Thoracic aorta (tissue), 2 donors: ENCODE measurements around the gene KCNK7. TPM values are rescaled to one million over a fixed set of nuclear protein-coding genes. Genes with fewer than 3 reads are reported as not detected.
A peak's percentile ranks its signal among the peaks of the same experiment; 100 is the strongest.
"Not testable (repeated sequence)": the region's sequence is repeated elsewhere in the genome, so short reads cannot be mapped to it uniquely, and the experiment has no call there.

Experiments used
- ATAC-seq: fragments of 150-250 bp; one replicate; pipeline ENCODE4 v1.8.0; 2017; ENCODE audit warnings: low read depth; ENCODE audit not compliant: insufficient number of reproducible peaks, low FRiP score
- DNase-seq: peaks from one replicate; pipeline ENCODE4 v3.0.0-alpha.2; 2020; ENCODE audit warnings: low spot score
- H3K27ac ChIP-seq, 2 donors: fragments of 200-600 bp; sonication (generic); 1 replicate in 1 of 2; 2 replicates in 1 of 2; pipeline ENCODE4 v1.5.1; 2016; ENCODE audit warnings: mild to moderate bottlenecking in 2 of 2, moderate library complexity in 2 of 2
- H3K27me3 ChIP-seq: fragments of 200-600 bp; sonication (generic); replicated peaks from 2 replicates; pipeline ENCODE4 v1.6.0; 2016; ENCODE audit warnings: mild to moderate bottlenecking; ENCODE audit not compliant: insufficient read depth
- H3K36me3 ChIP-seq: fragments of 200-600 bp; sonication (generic); one replicate; pipeline ENCODE4 v1.5.1; 2016
- H3K4me1 ChIP-seq, 2 donors: fragments of 200-600 bp; sonication (generic); 1 replicate in 1 of 2; 2 replicates in 1 of 2; pipeline versions ENCODE4 v1.5.1 to v1.6.0; 2016; ENCODE audit warnings: low read depth in 2 of 2, mild to moderate bottlenecking in 1 of 2; ENCODE audit not compliant: control insufficient read depth in 1 of 2
- H3K4me3 ChIP-seq: fragments of 200-600 bp; sonication (generic); 2 replicates; pipeline ENCODE4 v1.5.1; 2016; ENCODE audit warnings: mild to moderate bottlenecking
- H3K9me3 ChIP-seq: fragments of 200-600 bp; sonication (generic); 2 replicates; pipeline ENCODE4 v1.5.1; 2016
- CTCF ChIP-seq: fragments of 200-600 bp; sonication (generic); IDR thresholded peaks from one replicate; pipeline ENCODE4 v1.5.1; 2019; ENCODE audit warnings: antibody characterized with exemption
- total RNA-seq, 2 donors: library from RNA; depleted of rRNA; stranded (reverse); fragments of >200 nt; gene quantifications; one replicate each; pipeline versions ENCODE4 v1.1.0 to v1.2.3, GENCODE V29; 2016

The KCNK7 gene
- total RNA-seq, 2 donors from 2014 or later, result 0.95 TPM; not detected in 1

GRCh38 chr11:65569973-65570918 is 25.4 kb downstream of the KCNK7 start, which contains the start of gene ZNRD2:
Gene ZNRD2, plus strand, starts transcription at chr11:65570477. Its CDS starts 15 bp downstream, at chr11:65570492.
- Histone ChIP-seq H3K27me3 (no peaks in the 10 kb centered on the region), H3K27ac (peak within 1 kb of the TSS; percentile 93 to 96), H3K9me3 (no peaks in the 10 kb centered on the region), H3K4me1 (peaks cover 38 to 68% of the 10 kb centered on the region in 2 donors), H3K36me3 (no peaks in the 10 kb centered on the region), H3K4me3 (peak within 1 kb of the TSS; percentile 93)
- peak; percentile 40 for TF ChIP-seq CTCF
- peak; percentile 92 for DNase-seq
- ATAC-seq, result peak; percentile 70

GRCh38 chr11:65569164-65569972 is 26.2 kb downstream of the KCNK7 start:
- Histone ChIP-seq H3K36me3 (no peaks in the 10 kb centered on the region), H3K4me1 (peaks cover 38 to 62% of the 10 kb centered on the region in 2 donors), H3K4me3 (peak overlapping the region; percentile 93), H3K27ac (peak overlapping the region; percentile 93 to 96), H3K9me3 (no peaks in the 10 kb centered on the region), H3K27me3 (no peaks in the 10 kb centered on the region)
- no peak for ATAC-seq
- no peak for DNase-seq
- no peak for TF ChIP-seq CTCF

GRCh38 chr11:65565624-65566453 is 29.8 kb downstream of the KCNK7 start:
- no peaks in the 10 kb centered on the region for H3K9me3 ChIP-seq
- H3K36me3 ChIP-seq, result no peaks in the 10 kb centered on the region
- TF ChIP-seq CTCF, result no peak
- DNase-seq (no peak), ATAC-seq (no peak)
- H3K4me3 ChIP-seq, result no peak overlapping the region
- H3K27ac ChIP-seq, result peak overlapping the region; percentile 50 to 52
- H3K4me1 ChIP-seq, result peaks cover 20 to 55% of the 10 kb centered on the region in 2 donors
- no peaks in the 10 kb centered on the region for H3K27me3 ChIP-seq

GRCh38 chr11:65564879-65565559 is 30.6 kb downstream of the KCNK7 start:
- not testable (repeated sequence) for H3K4me3 ChIP-seq, ATAC-seq, H3K36me3 ChIP-seq, H3K27me3 ChIP-seq, H3K9me3 ChIP-seq, DNase-seq
- Histone ChIP-seq H3K27ac (peak overlapping the region; percentile 50 to 52), H3K4me1 (peaks cover 23 to 60% of the 10 kb centered on the region in 2 donors)

- H3K9me3 ChIP-seq, result no peaks in the 10 kb centered on the region
- TF ChIP-seq CTCF, result no peak
- no peaks in the 10 kb centered on the region for H3K36me3 ChIP-seq
- no peaks in the 10 kb centered on the region for H3K27me3 ChIP-seq
- ATAC-seq (no peak), DNase-seq (no peak)
- H3K4me3 ChIP-seq, result no peak overlapping the region
- H3K4me1 ChIP-seq, result peaks cover 29 to 65% of the 10 kb centered on the region in 2 donors
- H3K27ac ChIP-seq, result peak overlapping the region; percentile 46 to 66
Observed at GRCh38 chr11:65563601-65564000, 32.0 kb downstream of the KCNK7 start.
